NT2/D1 (cell line): ENCODE results near the gene TEX48.

Experiments used
- YY1 ChIP-seq: IDR thresholded peaks from 2 replicates; pipeline ENCODE4 v1.6.1; 2011; ENCODE audit not compliant: insufficient read length, insufficient read depth
- ZNF274 ChIP-seq: IDR thresholded peaks from 2 replicates; pipeline ENCODE4 v1.6.1; 2011; ENCODE audit warnings: mild to moderate bottlenecking, low read depth, low read length

DNA sequence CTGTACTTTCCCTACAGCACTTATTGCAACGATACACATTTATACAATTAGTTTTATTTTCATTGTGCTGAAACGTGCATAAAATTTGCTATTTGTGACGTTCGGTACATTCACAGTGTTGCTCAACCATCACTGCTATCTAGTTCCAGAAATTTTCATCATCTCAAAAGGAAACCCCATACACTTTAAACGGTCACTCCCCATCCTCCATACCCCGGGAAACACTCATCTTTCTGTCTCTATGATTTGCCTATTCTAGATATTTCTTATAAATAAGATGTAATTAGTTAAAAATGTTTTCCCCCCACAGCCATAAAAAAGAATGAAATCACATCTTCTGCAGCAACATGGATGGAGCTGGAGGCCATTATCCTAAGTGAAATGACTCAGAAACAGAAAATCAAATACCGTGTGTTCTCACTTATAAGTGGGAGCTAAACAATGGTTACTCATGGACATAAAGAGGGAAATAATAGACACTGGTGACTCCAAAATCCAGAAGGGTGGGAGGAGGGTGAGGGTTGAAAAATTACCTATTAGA, 40.2 kb upstream of the TEX48 start:
- TF ChIP-seq ZNF274: no peak
- TF ChIP-seq YY1: no peak
